Measurements from ENCODE around the gene CD84. TPM values are rescaled to one million over a fixed set of nuclear protein-coding genes. Genes with fewer than 3 reads are reported as not detected.

The CD84 gene
- total and polyA plus RNA-seq, 2 experiments from 2014 or later = 0.23 to 0.74 TPM

- Histone ChIP-seq H3K4me3 (no peak overlapping the region), H3K27me3 (no peaks in the 10 kb centered on the region), H3K79me2 (no peaks in the 10 kb centered on the region), H2AFZ (no peak overlapping the region), H4K20me1 (ENCODE audit: insufficient read depth, poor library complexity, severe bottlenecking) (no peaks in the 10 kb centered on the region), H3K9me2 (replicated peaks; ENCODE audit: insufficient read depth) (no peaks in the 10 kb centered on the region), H3K9me3 (ENCODE audit: low read depth) (no peaks in the 10 kb centered on the region), H3K4me1 (ENCODE audit: insufficient read depth) (peaks cover 6% of the 10 kb centered on the region), H3K27ac (peak overlapping the region; percentile 44), H3K4me2 (no peak overlapping the region), H3K36me3 (replicated peaks; ENCODE audit: insufficient read depth, low read depth) (no peaks in the 10 kb centered on the region)
- TF ChIP-seq EZH2phosphoT487 (IDR thresholded peaks at IDR 0.05; ENCODE audit: low read depth, severe bottlenecking, unreplicated experiment) (no peak), EZH2 (IDR thresholded peaks at IDR 0.05; ENCODE audit: borderline replicate concordance) (no peak), CTCF (IDR thresholded peaks at IDR 0.05; ENCODE audit: poor library complexity) (peak; percentile 77)
- 33% methylated on average over 3 of the region's 3 CpGs for WGBS (ENCODE audit: low lambda C conversion rate, missing lambda C conversion rate)
- peak; percentile 87 for DNase-seq (ENCODE audit: low spot score)
These were observed 27.8 kb upstream of the CD84 start for GRCh38 chr1:160607011-160607671.

GRCh38 chr1:160606611-160607010, 27.3 kb upstream of the CD84 start:
- Histone ChIP-seq H3K4me2 (no peak overlapping the region), H3K79me2 (no peaks in the 10 kb centered on the region), H3K9me3 (ENCODE audit: low read depth) (no peaks in the 10 kb centered on the region), H3K4me1 (ENCODE audit: insufficient read depth) (peaks cover 6% of the 10 kb centered on the region), H3K36me3 (replicated peaks; ENCODE audit: insufficient read depth, low read depth) (no peaks in the 10 kb centered on the region), H3K9me2 (replicated peaks; ENCODE audit: insufficient read depth) (no peaks in the 10 kb centered on the region), H2AFZ (peak overlapping the region; percentile 10), H3K4me3 (no peak overlapping the region), H3K27ac (peak overlapping the region; percentile 44), H4K20me1 (ENCODE audit: insufficient read depth, poor library complexity, severe bottlenecking) (no peaks in the 10 kb centered on the region), H3K27me3 (no peaks in the 10 kb centered on the region)
- 71% methylated on average over 1 of the region's 1 CpG for WGBS (ENCODE audit: low lambda C conversion rate, missing lambda C conversion rate)
- TF ChIP-seq CTCF (IDR thresholded peaks at IDR 0.05; ENCODE audit: poor library complexity) = no peak
- TF ChIP-seq EZH2 (IDR thresholded peaks at IDR 0.05; ENCODE audit: borderline replicate concordance) = no peak
- TF ChIP-seq EZH2phosphoT487 (IDR thresholded peaks at IDR 0.05; ENCODE audit: low read depth, severe bottlenecking, unreplicated experiment) = no peak
- DNase-seq (ENCODE audit: low spot score) = no peak

GRCh38 chr1:160605792-160606479, 26.6 kb upstream of the CD84 start:
- Histone ChIP-seq H3K27me3 (no peaks in the 10 kb centered on the region), H3K4me3 (no peak overlapping the region), H3K27ac (peak overlapping the region; percentile 44), H4K20me1 (ENCODE audit: insufficient read depth, poor library complexity, severe bottlenecking) (no peaks in the 10 kb centered on the region), H3K9me2 (replicated peaks; ENCODE audit: insufficient read depth) (no peaks in the 10 kb centered on the region), H3K79me2 (no peaks in the 10 kb centered on the region), H3K4me1 (ENCODE audit: insufficient read depth) (peaks cover 6% of the 10 kb centered on the region), H3K9me3 (ENCODE audit: low read depth) (no peaks in the 10 kb centered on the region), H2AFZ (peak overlapping the region; percentile 10), H3K4me2 (no peak overlapping the region), H3K36me3 (replicated peaks; ENCODE audit: insufficient read depth, low read depth) (no peaks in the 10 kb centered on the region)
- no peak for DNase-seq (ENCODE audit: low spot score)
- no peak for TF ChIP-seq CTCF (IDR thresholded peaks at IDR 0.05; ENCODE audit: poor library complexity)
- no peak for TF ChIP-seq EZH2phosphoT487 (IDR thresholded peaks at IDR 0.05; ENCODE audit: low read depth, severe bottlenecking, unreplicated experiment)
- no peak for TF ChIP-seq EZH2 (IDR thresholded peaks at IDR 0.05; ENCODE audit: borderline replicate concordance)
- WGBS (ENCODE audit: low lambda C conversion rate, missing lambda C conversion rate) = 86% methylated on average over 4 of the region's 4 CpGs
